GM18511 (cell line): ENCODE measurements around the gene BTG3.

Source experiments
- ATAC-seq: cut with Tn5 transposase; IDR thresholded peaks from one replicate; pipeline ENCODE4 v1.9.1; 2021; ENCODE audit warnings: mild to moderate bottlenecking, moderate library complexity; ENCODE audit not compliant: unreplicated experiment

Gene BTG3

GRCh38 chr21:17590430-17590829, 22.3 kb downstream of the BTG3 start:
- no peak for ATAC-seq

DNA sequence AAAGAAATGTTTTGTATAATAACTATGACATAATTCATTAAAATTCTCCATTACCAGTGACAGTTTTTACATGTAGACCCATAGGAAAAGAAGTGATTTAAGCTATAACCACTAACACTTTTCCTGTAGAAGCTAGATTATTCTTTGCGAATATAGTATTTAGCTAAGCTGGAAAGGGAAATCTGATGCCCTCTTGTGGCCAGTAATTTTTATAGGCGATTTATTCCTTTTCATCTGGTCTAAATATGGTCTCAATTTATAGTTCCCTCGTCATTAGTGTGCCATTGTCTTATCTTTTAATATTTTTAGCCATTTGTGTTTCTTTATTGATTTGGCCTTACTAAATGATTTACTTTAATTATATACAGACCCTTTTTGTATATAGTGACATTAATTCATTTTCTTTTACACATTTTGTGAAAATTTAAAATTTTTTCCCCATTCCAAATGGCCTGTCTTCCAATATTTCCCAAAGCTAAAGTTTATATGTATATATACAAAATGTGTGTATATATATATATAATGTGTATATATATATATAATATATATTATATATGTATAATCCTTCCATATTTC, 26.7 kb downstream of the BTG3 start:
- ATAC-seq = no peak

- ATAC-seq = no peak
Observed at GRCh38 chr21:17583898-17584297, 28.8 kb downstream of the BTG3 start.

GRCh38 chr21:17580319-17580718, 32.4 kb downstream of the BTG3 start:
- no peak for ATAC-seq

DNA sequence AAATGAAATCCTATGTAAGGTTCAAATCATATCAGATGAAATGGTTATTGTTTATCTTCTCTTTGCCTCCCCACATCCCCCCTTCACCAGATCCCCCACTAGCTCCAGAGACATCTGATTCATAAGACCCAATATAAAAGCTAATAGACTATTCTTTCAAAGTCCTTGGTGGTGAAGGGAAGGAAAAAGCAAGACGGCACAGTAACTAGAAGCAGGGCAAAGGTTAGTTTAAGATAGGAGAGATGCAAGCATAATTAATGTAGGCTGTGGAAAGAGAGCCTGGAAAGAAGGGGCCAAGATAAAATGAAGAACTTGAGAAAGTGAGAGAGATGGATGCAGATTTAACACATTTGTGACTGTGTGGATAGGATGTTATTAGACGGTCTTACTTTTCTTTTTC, 33.8 kb downstream of the BTG3 start:
- ATAC-seq = no peak

DNA sequence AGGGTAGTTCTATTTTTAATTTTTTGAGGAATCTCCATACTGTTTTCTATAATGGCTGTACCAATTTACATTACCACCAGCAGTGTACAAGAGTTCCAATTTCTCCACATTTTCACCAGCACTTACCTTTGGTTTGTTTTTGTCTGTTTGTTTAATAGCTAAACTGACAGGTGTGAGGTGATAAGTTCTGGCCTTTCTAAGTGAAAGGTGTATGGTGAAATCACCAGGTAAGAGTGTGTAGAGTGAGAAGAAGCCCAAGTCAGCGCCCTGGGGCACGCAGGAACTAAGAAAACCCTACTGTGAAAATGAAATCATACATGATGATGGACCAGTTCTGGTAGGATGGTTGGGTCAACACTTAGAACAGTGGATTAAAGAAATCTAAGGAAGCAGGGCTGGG, 34.5 kb downstream of the BTG3 start:
- ATAC-seq = no peak

DNA sequence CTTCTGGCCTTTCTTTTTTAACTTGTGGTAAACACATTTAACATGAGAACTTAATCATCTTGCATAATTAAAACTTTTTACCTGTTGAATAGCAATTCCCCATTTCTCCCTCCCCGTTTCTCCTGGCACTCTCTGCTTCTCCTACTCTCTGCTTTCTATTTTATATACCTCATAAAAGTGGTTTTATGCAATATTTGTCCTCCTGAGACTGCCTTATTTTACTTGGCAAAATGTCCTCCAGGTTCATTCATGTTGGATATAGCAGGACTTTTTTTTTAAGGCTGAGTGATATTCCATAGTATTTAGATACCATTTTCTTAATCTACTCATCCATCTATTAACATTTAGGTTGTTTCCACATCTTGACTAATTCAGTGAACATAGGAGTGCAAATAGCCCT, 35.0 kb downstream of the BTG3 start:
- no peak for ATAC-seq

DNA sequence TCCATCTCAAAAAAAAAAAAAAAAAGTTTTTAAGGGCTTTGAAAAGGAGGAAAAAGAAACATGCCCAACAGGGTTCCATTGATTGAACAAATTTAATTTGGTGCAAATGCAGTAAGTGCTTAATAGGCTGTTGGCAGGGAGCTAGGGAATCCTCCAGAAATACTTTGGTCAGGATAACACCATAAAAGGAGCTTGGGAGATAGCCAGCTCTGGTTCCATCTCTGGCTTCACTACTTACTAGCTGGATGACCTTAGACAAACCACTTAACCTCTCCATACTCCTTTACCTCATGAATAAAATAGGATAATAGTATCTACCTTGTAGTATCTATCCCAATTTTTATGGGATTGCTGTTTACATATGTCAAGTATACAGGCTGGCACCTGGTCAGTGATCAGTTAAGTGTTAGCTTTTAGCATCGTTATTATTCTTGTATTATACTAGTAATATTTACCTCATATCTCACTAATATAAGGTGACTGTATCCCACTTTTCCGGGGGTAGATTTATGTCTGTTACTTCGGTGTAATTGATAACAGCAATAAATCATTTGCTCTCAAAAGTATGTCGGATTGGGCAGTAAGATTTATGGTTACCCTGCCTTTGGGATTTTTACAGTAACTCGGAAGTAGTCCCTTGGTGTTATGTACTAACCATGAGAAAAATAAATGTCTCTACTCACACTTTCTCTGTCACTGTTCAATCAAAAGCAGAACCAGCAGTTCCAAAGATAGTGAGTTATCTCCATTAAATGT, 36.4 kb downstream of the BTG3 start:
- ATAC-seq = no peak

- no peak for ATAC-seq
Observed at GRCh38 chr21:17575076-17575475, 37.6 kb downstream of the BTG3 start.

DNA sequence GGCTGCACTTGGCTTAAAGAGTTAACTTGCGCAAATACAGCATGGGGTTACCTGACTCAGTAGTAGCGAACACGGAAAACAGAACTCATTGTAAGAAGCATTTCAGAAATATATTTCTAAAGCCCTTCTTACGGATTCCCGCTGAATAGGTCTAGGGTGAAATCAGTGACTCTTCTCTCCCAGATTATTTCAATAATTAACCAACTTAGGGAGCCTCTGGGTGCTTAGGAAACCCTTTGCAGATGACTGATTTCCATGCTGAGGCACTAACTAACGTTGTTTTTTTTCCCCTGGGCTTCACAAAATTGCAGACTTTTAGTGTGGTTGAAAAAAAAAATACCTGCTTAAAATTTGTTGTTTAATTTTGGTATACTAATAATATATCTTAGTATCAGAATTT, 40.3 kb downstream of the BTG3 start:
- ATAC-seq = no peak

GRCh38 chr21:17570786-17571185, 41.9 kb downstream of the BTG3 start:
- no peak for ATAC-seq

GRCh38 chr21:17560377-17561025, 52.2 kb downstream of the BTG3 start:
- ATAC-seq = no peak

GRCh38 chr21:17554679-17555465, 57.8 kb downstream of the BTG3 start:
- no peak for ATAC-seq

DNA sequence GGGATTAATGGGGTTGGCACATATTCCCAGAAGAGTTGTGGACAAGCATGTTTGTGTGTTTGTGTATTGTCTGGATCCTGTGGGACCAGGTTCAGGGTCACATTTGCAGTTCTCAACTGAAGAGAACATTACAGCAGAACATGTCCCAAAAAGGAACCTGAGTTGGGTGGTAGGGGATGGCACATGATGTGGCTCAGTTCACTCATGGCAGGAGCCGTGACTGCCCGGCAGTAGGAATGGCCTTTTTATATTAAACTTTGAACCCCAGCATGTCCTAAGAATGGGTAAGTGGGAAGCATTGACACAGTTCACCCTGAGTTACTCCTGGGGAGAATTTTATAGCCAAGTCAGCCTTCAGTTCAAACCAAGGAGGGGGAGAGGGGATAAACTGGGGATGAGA, 58.6 kb downstream of the BTG3 start:
- no peak for ATAC-seq

DNA sequence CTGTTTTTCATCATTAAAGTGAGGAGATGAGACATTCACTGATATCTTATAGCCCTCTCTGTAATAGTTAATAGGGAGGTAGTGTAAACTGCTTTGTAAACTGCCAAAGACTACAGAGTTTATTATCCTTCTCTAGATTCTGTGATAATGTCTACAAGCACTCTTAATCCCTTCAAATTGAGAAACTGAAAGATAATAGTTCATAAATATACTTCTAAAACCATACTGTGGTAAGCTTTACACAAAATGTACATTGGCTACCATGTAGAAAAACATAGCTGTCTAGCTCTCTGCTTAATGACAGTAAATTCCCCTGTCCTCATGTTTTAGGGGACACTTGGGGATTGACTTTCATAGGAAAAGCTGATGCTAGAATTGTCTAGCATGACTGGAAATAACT, 60.3 kb downstream of the BTG3 start:
- ATAC-seq = no peak

- no peak for ATAC-seq
Observed at GRCh38 chr21:17550671-17551308, 61.9 kb downstream of the BTG3 start.

- no peak for ATAC-seq
Observed at GRCh38 chr21:17548262-17548661, 64.4 kb downstream of the BTG3 start.

DNA sequence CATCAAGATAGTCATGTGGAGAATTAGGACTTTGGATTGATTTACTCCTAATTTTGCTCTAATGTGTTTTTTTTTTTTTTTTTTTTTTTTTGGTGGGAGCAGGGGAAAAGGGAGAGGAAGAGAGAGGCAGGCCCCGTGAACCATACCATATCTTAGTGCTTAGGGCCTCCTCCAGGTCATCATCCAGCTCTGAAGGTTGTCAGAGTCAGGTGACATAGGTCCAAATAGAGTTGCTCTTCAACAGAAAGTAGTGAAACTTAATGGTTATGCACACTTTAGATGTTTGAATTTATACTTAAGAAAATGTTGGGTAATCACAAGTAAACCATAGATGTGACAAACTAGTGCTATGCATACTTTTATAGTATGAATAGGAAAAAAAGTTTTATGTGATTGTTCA, 67.7 kb downstream of the BTG3 start:
- no peak for ATAC-seq
